HG02870 (cell line): ENCODE measurements around the gene NT5C1A.

Experiments
- ATAC-seq: cut with Tn5 transposase; IDR thresholded peaks from one replicate; pipeline ENCODE4 v1.9.1; 2021; ENCODE audit warnings: mild to moderate bottlenecking, moderate library complexity; ENCODE audit not compliant: unreplicated experiment

Gene NT5C1A

DNA sequence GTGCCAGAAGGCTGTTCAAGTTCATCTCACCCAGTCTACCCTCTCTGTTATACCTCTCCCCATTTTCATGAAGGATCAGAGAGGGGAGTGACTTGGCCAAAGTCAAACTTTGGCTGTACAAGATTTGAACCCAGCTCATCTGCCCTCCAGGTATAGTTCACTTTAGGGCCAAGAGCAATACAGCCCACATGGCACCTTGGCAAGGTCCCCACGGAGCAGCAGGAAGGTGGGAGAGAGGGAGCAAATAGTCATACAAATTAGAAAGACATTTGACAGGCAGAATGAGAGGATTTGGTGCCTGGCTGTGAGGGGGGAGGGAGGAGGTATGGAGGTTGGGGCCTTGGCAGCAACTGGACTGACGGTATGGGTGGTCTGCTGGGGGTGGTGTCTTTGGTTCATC, 18.3 kb upstream of the NT5C1A start:
- no peak for ATAC-seq

DNA sequence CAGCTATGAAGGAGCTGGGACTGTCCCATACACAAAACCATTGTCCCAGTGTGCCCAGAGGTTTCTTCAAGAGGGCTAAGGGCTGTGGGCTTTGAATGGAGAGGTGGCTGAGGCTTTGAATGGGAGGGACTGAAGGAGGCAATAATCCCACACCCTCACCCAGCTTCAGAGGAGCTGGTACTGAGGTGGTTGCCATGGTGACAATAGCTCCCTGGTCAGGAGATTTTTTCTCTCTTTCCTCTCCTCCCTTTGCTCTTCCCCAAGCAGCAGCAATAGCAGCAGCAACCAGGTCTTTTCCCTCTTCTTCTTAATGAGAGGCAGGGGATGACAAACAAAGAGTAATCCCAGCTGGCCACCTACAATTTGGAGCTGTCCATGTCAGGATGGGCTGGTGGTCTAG, 17.7 kb upstream of the NT5C1A start:
- ATAC-seq = no peak

DNA sequence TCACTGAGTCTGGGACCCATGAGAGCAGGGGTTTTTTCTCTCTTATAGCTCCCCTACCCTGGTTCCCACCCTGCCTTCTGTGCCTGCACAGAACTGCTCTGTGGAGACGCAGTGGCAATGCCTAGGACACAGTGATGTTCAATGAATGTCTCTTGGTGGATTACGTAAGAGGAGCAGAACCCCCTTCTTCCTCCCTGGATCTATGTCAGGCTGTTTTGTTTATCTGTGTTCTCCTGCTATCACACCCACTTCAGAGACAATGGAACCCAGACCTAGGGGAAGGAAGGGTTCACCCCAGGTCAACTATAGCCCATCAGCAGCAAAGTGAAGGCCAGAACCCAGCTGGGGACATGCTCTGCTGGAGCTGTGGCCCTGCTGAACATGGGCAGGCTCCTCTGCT, 17.3 kb upstream of the NT5C1A start:
- no peak for ATAC-seq

DNA sequence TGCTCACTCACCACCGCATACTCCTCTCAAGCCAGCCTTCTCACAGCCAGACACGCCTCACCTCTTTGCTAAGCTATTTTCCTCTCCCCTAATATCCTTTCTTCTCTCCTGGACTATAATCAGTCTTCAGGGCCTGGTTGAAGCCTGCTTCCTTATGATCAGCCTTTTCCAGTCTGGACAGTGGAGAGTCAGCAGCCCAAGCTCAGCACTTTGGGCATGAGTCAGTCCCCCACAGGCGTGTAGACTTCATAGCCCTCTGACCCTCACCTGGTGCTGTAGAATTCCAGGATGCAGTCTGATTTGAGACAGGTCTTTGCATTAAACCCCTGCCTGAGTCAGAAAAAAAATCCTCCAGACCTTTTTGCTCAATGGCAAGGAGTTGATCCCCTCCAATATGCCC, 16.8 kb upstream of the NT5C1A start:
- ATAC-seq = no peak

DNA sequence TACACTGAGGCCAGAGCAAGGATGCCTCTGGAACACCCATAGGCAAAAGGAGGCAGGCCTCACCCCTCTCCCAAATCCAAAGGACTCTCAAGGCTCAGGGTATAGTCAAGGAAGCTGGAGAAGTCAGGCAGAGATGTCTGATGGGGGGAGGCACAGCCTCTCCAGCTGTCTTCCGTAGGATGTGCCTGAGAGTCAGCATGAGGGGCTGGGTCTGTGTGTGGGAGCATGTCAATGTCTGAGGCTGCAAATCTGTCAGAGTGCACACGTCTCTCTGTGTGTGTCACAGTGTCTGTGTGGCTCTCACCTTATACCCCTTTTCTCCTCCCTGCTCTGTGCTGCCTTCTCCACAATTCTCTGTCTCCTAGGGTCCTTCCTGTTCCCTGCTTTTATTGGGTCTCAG, 15.3 kb upstream of the NT5C1A start:
- no peak for ATAC-seq

DNA sequence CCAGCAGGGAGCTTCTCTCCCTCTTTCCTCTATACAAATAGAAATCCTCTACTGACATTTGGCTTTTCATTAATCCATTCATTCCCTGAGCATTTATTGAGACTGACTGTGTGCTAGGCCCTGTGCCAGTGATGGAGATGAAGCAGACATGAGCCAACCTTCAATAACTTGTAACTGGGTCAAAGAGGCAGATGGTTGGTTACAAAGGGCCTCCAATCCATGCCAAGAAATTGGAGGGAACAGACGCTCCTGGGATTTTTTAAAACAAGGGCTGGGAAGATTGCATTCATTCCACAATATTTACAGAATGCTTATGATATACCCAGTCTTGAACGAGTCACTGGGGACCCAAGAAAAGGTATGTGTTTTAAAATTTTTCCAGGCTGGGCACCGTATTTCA, 13.2 kb upstream of the NT5C1A start:
- no peak for ATAC-seq

DNA sequence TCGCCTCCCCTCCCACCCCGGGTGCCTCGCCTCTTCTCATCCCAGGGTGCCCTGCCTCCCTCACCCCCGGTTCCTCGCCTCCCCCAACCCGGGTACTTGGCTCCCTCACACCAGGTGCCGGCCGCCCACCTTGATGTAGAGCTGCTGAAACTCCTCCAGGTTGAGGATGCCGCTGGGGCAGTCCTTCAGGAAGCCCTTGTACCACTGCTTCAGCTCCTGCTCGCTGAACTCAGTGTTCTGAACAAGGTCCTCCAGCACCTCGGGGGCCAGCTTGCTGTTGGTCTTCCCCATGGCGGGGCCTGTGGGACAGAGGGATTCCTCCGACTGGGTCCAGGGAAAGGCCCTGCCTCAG, 12.4 kb upstream of the NT5C1A start:
- no peak for ATAC-seq

DNA sequence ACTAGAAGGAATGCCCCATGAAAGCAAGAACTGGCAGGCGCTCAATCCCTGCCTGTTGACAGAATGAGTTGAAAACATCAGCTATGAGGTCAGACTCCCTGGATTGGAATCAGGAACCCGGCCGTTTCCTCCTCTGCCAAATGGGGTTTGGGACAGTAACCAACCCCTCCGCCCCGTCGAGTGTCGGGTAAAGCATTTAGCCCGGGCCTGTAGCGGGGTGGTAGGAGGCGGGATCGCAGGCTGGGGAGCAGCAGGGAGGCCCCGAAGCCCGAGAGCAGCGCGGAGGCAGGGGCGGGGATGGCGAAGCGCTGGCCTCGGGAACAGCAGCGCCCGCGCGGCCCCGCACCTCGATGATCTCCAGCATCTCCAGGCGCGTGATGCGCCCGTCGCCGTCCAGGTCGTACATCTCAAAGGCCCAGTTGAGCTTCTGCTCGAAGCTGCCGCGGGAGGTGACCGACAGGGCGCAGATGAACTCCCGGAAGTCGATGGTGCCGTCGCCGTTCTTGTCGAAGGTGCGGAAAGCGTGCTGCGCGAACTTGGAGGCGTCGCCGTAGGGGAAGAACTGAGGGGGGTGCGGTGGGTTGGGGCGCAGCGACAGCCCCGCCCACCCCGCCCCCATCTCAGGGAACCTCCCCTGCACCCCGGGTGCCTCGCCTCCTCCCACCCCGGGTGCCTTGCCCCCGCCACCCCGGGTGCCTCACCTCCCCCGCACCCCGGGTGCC, 11.8 kb upstream of the NT5C1A start:
- no peak for ATAC-seq

DNA sequence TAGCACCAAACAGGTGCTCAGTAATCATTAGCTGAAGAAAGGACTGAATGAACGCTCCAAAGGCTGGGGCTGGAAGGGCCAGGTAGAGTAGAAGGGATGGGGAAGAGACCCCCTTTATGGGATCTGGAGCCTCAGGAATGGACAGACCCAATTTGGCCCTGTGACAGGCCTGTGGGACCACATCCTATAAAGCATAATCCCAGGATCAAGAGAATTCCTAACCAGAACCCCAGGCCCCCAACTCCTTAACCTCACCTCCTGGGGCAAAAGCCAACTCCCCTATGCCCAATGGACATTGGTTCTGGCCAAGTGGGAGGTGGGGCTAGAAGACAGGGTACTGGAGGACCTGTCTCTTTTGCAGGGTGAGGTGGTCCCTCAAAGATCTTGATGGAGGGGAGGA, 10.1 kb upstream of the NT5C1A start:
- ATAC-seq = no peak

DNA sequence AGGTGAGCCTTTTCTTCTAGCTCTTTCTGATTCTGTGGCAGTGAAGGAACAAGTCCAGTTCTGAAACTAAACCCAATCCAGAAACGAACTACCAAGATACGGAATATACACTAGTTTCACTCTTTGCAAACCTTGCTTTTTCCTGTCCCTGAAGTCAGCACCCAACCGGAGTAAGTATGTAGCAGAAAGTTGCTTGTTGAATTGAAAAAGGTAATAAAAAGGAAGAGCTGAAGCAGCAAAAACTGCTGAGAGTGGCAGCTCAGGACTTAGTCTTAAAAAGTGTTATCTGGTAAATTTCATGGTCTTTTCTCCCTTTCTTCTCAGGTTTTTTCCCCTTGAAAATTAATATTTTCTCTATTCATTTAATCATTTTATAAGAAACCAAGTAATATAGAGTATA, 9.4 kb upstream of the NT5C1A start:
- ATAC-seq = no peak

DNA sequence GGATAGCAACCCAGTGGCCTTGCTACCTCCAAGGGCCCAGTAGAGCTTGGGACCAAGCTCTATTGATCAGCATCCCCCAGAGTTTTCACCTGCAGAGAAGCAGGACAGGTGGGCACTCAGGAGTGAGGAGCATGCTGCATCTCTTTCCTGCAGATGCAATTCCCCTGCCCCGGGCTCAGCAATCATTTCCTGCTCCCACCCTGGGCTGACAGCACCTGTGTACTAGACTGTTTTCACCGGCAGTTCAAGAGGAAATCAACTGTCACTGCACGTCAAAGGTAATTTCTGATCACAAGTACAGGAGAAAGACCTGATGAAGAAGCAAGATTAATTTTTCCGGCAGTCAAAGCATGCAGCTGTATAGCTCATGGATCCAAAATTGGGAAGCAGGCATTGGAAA, 8.8 kb upstream of the NT5C1A start:
- ATAC-seq = no peak

DNA sequence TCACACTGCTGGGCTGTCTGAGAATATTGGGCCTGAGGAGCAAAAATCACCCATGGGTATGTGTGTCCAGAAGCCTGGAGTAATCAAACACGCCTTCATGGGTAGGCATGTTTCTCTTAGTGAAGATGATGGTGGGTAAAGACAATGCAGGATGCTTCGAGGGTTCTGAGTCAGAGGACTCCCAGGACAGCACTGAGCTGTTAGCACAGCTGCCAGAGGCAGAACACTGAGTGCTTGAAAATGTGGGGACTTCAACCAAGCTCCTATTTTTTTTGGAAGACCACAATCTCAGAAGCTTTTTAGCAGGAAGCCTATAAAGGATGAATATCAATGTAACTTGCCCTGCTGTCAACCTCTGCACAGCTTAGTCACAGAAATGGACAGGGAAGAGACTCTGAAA, 7.9 kb upstream of the NT5C1A start:
- ATAC-seq = no peak

DNA sequence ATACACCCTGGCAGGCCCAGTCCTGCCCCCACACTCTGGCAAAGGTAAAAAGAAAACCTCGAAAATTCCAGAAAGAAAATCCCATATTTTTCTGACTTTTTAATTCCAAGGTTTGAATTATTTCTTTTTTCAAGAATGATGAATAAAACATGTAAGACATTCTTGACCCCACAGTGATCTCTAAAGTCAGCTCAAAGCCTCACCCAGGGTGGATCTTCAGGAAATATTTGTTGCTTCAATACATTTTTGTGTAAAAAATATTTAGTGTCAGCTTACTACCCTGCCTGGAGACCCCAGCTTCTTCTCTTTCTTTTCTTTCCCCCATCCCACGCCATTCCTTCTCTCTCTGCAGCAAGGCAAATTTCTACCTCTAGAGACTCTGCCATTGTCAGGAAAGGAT, 7.0 kb upstream of the NT5C1A start:
- ATAC-seq = no peak

DNA sequence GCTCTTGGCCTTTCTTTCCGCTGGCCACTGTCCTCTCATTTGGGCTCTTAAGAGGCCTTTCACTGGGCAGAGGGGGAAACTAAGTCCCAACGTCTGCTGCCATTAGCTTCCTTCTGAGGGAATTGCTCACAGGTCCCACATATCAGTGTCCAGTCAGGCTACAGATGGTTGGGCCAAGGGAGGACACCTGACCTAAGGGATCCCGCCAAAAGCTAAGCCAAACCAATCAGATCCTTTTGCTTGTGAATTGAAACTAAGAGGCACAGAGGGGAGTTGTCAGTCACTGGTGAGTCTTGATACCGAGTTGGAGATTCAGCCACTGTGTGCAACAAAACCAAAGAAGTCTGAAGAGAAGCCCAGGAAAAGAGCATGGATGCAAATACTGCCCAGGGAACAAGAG, 5.7 kb upstream of the NT5C1A start:
- ATAC-seq = no peak

DNA sequence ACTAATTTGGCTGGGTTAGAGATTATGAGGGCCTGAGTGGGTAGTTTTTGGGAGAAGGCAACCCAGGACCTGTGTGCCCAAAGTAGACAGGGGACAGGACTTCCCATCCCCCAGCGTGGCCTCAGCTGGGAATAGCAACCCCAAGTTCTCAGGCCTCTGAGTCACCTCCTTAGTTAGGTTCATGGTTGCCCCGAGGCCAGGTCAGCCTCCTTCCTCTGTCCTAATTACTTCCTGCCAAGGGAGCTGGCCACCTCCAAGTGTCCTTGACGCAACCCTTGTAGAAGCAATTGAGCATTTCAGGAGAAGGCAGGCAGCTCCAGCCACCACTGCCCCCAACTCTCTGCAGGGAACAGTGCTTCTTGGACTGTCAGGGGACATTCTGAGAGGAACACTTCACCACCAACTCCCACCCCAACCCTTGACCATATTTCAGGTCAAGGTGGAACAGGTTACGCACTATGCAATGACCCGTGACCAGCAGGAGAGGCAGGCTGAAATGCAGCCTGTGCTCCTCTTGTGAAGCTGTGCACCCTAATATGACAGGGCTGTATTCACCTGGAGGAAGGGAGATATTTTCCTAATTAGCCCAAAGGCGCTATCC, 5.1 kb upstream of the NT5C1A start:
- no peak for ATAC-seq

DNA sequence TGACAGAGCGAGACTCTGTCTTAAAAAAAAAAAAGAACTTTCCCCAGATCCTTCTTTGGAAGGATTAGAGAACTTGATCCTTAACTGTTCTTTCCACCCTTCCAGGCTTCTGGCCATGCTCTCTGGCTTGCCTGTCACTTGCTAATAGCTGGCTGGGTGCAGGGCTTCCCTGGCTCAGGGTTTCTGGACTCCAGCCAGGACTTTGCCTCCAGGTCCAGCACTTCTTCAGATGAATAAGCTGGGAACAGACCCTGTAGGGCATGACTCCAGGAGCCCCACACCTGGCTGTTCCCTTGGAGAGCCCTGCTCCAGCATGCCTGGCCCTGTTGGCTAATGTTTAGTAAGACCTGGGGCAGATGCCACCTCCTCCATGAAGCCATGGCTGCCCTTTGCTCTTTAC, 3.3 kb upstream of the NT5C1A start:
- ATAC-seq = no peak

DNA sequence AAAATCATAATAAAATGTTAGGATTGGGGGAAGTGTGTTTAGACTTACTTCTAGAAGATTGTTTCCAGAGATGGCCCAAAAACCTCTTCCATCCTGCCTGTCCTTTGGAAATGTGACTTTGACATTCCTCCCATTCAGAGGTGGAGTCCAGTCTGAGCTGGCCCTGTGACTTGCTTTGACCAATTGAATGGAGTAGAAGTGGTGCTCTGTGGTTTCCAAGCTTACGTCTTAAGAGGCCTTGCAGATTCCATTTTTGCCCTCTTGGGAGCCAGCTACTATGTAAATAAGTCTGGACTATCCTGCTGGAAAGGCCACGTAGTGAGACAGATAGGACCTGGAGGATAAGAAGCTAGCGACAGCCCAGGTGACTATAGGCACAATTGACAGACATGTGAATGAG, 1.3 kb upstream of the NT5C1A start:
- no peak for ATAC-seq

DNA sequence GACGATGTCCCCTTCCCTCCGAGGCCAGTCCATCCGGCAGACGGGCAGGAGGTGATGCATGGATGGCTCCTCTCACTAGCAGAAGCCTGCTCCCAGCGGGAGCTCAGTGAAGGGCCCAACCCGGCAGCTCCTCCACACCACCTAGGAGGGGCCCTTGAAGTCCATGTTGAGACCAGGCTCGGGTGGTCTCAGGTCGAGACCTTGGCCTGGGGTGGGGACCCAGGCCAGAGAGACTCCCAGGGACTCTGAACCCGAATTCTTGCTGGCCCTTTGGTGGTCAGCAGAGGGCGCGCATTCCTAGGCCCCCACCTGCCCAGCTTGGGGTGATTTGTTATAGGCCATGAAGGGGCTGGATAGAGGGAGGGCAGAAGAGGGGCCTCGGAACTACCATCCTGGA, 642 bp upstream of the NT5C1A start:
- ATAC-seq = no peak

DNA sequence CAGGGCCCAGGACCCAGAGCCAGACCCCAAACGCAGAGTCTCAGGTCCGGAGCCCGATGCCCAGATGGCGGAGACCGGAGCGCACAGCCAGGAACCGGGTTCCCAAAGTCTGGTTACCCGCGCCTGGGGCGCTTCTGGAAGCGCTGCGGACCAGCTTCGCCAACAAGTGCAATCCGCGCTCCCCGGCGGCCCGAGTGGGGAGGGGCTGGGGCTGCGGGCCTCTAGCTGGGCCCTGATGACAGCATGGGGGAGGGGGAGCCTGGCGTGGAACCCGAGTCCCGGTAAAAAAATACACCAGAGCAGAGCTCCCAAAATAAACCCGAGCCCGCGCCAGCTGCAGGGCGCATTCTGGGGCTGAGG, 494 bp downstream of the NT5C1A start:
- no peak for ATAC-seq

DNA sequence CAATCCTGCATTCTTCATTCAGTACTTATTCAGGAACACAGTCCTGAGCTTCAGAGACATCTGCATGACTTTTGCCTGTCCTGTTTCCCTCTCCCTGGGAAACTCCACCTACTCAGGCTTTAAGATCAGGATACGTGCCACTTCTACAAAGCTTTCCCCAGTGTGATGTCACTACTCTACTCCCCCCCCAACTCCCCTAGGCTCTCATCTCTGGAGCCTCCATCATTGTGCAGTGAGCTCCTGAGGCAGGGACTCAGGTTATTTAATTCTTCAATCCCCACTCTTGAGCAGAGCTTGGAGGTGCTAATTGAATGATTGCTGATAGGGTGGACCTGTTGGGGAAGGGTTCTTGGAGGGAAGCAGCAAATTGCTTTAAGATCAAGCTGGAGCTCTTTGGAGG, 1.2 kb downstream of the NT5C1A start:
- ATAC-seq = no peak

DNA sequence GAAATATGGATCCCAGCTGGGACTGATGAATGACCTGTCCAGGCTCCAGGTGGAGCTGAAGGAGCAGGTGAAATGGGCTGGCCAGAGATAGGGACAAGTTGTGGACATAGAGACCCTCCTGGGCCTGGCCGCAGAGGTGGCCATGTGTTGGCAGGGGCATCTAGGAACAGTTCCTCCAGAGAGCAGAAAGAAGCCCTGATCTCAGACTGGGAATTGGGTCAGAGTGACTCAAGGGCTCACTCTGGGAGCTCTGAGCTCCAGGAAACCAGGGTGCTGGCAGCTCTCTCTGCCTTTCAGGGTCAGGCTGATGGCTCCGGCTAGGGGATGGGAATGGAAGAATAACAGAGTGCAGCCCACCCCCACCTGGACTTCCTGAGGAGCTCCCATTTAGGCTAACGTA, 3.0 kb downstream of the NT5C1A start:
- no peak for ATAC-seq

DNA sequence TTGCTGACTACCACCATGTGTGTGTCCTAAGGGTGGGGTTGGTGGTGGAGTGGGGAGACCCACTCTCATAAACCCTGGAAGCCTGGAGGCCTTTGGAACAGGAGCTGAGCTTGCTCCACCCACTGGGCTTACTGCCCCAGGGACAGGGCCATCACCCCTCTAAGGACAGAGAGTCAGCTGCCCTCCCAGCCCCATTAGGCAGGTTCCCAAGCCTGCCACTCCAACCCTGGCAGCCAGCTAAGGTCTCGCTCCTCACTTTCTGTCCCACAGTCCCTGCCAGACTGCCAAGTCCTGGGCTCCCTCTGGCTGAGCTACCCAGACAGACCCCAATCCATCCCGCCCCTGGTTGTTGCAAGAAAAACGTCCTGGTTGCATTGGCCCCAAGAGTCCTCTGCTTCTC, 3.8 kb downstream of the NT5C1A start:
- no peak for ATAC-seq

DNA sequence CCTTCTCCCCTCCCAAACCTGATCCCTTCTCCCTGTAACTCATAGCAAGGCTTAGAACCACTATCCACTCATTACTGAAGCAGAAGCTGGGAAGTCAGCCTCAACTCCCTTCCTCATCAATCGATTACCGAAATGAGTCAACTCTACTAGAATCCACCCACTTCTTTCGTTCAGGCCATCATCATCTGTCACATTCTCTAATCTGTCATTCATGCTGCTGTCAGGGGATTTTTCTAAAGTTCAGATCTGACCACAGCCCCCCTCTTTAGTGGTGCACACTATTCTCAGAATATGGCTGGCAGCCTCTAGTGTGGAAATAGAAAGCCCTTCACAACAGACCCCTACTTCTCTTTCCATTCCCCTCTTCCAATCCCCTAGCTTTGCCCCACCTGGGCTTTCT, 5.1 kb downstream of the NT5C1A start:
- peak; percentile 86 for ATAC-seq
